PC-3 (cell line): ENCODE measurements around the gene TWIST2.

Experiments
- CTCF ChIP-seq: fragments of 300-600 bp; sonication (generic); conservative IDR thresholded peaks from 2 replicates; pipeline ENCODE4 v1.5.1; 2017; ENCODE audit warnings: antibody characterized with exemption, low read depth, mild to moderate bottlenecking, low read length
- EZH2 ChIP-seq: fragments of 300-600 bp; sonication (generic); IDR thresholded peaks from one replicate; pipeline ENCODE4 v1.6.1; 2017; ENCODE audit warnings: antibody characterized with exemption, mild to moderate bottlenecking, low read length; ENCODE audit not compliant: unreplicated experiment
- EZH2phosphoT487 ChIP-seq: fragments of 300-600 bp; sonication (generic); IDR thresholded peaks from 2 replicates; pipeline ENCODE4 v1.6.1; 2018; ENCODE audit warnings: mild to moderate bottlenecking, antibody characterized with exemption, low read length, borderline replicate concordance

- TF ChIP-seq CTCF (no peak), EZH2phosphoT487 (no peak), EZH2 (no peak)
Observed at GRCh38 chr2:238905644-238906043, 57.8 kb downstream of the TWIST2 start.
